Astrocyte of the spinal cord (primary cell): ENCODE data around the gene LMO7.
"Not testable (repeated sequence)": the region's sequence is repeated elsewhere in the genome, so short reads cannot be mapped to it uniquely, and the experiment has no call there.

Experiments used
- DNase-seq: peaks from one replicate; pipeline ENCODE4 v3.0.0; 2011; ENCODE audit warnings: low read depth, low spot score
- H3K4me3 ChIP-seq: 2 replicates; pipeline ENCODE4 v1.5.1; 2011; ENCODE audit warnings: low read depth, mild to moderate bottlenecking, low read length, moderate library complexity
- CTCF ChIP-seq: IDR thresholded peaks from 2 replicates; pipeline ENCODE4 v1.5.1; 2012; ENCODE audit warnings: low read depth, mild to moderate bottlenecking, low read length, inconsistent platforms
- in situ Hi-C: cut with HindIII; loops from 2 replicates; pipeline ENCODE4 v1.10.0; 2017; ENCODE audit warnings: low sequenced_read_pairs

Gene LMO7

GRCh38 chr13:75717525-75717924, 81.4 kb downstream of the LMO7 start:
- no peak for DNase-seq
- in situ Hi-C loops, result no loop called here
- no peak overlapping the region for H3K4me3 ChIP-seq
- no peak for TF ChIP-seq CTCF

GRCh38 chr13:75721307-75721706, 85.2 kb downstream of the LMO7 start:
- TF ChIP-seq CTCF, result no peak
- in situ Hi-C loops, result no loop called here
- no peak overlapping the region for H3K4me3 ChIP-seq

GRCh38 chr13:75723901-75724300, 87.8 kb downstream of the LMO7 start:
- TF ChIP-seq CTCF, result no peak
- H3K4me3 ChIP-seq, result no peak overlapping the region
- DNase-seq, result no peak
- in situ Hi-C loops, result no loop called here

More at GRCh38 chr13:75721307-75721706, 85.2 kb downstream of the LMO7 start:
- DNase-seq, result no peak

- no peak overlapping the region for H3K4me3 ChIP-seq
- no peak for TF ChIP-seq CTCF
- no peak for DNase-seq
- in situ Hi-C loops, result no loop called here
Measured at GRCh38 chr13:75724752-75725517, 88.8 kb downstream of the LMO7 start.

- in situ Hi-C loops, result no loop called here
Measured at GRCh38 chr13:75725736-75726135, 89.6 kb downstream of the LMO7 start.

GRCh38 chr13:75726306-75726705, 90.2 kb downstream of the LMO7 start:
- in situ Hi-C loops, result no loop called here
- DNase-seq, result no peak
- TF ChIP-seq CTCF, result no peak
- no peak overlapping the region for H3K4me3 ChIP-seq

More at GRCh38 chr13:75725736-75726135, 89.6 kb downstream of the LMO7 start:
- no peak for DNase-seq
- no peak overlapping the region for H3K4me3 ChIP-seq
- TF ChIP-seq CTCF, result no peak

- DNase-seq, H3K4me3 ChIP-seq, in situ Hi-C loops: not testable (repeated sequence)
Measured at GRCh38 chr13:75733113-75733512, 97.0 kb downstream of the LMO7 start.
